HG02970 (cell line): Measurements from ENCODE around the gene ARMC9.
A peak's percentile ranks its signal among the peaks of the same experiment; 100 is the strongest.

ENCODE experiments used
- ATAC-seq: cut with Tn5 transposase; IDR thresholded peaks from one replicate; pipeline ENCODE4 v1.9.1; 2021; ENCODE audit warnings: mild to moderate bottlenecking, moderate library complexity, moderate number of reproducible peaks; ENCODE audit not compliant: unreplicated experiment, low FRiP score

The ARMC9 gene

GRCh38 chr2:231201475-231201814 lies 3.0 kb downstream of the ARMC9 start:
- ATAC-seq, result no peak

DNA sequence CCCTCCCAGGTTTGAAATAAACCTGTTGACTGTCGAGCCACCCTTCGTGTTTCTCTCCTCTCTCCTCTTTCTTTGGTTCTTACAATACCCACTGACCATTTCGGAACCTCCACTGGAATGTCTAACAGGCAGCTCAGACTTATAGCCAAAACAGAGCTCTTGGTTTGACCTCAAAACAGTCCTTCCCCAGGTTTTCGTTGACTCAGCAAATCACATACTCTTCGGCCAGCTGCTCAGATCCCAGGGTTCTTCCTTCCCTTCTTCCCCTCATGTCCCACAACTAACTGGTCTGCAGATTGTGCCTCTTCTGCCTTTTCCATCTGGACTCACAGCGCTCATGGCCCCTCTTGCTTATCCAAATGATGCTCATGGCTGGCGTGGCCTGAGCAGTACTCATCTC lies 4.7 kb downstream of the ARMC9 start:
- no peak for ATAC-seq

- no peak for ATAC-seq
Measured at GRCh38 chr2:231204146-231204545, 5.7 kb downstream of the ARMC9 start.

GRCh38 chr2:231204581-231204980 lies 6.2 kb downstream of the ARMC9 start:
- ATAC-seq, result no peak

GRCh38 chr2:231207734-231208133 lies 9.3 kb downstream of the ARMC9 start:
- ATAC-seq, result no peak

DNA sequence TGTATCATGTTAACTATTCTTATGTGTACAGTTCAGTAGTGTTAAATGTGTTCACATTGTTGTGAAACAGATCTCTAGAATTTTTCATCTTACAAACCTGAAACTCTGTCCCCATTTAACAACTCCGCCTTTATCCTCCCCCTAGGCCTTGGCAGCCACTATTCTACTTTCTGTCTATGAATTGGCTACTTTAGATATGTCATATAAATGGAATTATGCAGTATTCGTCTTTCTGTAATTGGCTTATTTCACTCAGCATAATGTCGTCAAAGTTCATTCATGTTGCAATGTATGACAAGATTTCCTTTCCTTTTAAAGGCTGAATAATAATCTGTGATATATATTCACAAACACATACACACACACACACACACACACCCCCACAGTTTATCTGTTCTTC lies 12.4 kb downstream of the ARMC9 start:
- no peak for ATAC-seq

GRCh38 chr2:231211486-231211885 lies 13.1 kb downstream of the ARMC9 start:
- ATAC-seq, result no peak

GRCh38 chr2:231212329-231212845 lies 14.0 kb downstream of the ARMC9 start:
- no peak for ATAC-seq

DNA sequence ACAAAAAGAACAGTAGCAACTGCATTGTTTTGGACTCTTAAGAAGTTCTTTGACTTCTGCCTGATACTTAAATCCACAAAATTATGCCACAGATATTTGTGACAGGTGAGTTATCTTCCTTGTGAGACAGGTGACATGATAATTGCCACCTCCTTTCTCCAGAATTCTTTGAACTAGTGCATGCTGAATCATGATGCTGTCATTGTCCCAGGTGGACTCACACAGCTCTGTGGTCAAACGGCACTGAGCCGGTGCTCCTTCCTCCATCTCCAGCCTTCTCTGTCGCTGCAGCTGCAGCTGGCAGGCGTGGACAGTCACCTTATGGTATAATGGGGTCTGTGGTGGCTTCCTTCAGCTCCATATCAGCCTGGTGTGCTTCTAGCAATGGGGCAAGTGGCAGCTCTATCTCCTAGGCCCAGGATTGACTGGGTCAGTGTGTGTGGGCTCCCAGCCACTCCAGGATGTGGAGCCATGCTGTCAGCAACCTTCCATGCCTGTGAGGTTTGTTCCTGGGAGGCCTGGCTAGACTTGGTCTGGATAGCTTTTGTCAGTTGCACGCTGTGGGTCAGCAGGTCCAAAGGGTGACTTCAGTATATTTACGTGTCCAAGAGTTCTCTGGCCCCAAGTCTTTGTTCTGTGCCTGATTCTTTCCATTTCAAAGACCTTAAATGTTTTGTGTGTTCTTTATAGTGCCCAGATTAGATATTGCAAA lies 15.7 kb downstream of the ARMC9 start:
- ATAC-seq, result no peak

- ATAC-seq, result no peak
Measured at GRCh38 chr2:231218366-231218765, 19.9 kb downstream of the ARMC9 start.

- no peak for ATAC-seq
Measured at GRCh38 chr2:231219289-231219688, 20.9 kb downstream of the ARMC9 start.

GRCh38 chr2:231221761-231222160 lies 23.3 kb downstream of the ARMC9 start:
- no peak for ATAC-seq

GRCh38 chr2:231222318-231223000 lies 24.0 kb downstream of the ARMC9 start:
- no peak for ATAC-seq

GRCh38 chr2:231223001-231223375 lies 24.6 kb downstream of the ARMC9 start:
- ATAC-seq, result no peak

GRCh38 chr2:231223458-231223976 lies 25.1 kb downstream of the ARMC9 start:
- ATAC-seq, result no peak

DNA sequence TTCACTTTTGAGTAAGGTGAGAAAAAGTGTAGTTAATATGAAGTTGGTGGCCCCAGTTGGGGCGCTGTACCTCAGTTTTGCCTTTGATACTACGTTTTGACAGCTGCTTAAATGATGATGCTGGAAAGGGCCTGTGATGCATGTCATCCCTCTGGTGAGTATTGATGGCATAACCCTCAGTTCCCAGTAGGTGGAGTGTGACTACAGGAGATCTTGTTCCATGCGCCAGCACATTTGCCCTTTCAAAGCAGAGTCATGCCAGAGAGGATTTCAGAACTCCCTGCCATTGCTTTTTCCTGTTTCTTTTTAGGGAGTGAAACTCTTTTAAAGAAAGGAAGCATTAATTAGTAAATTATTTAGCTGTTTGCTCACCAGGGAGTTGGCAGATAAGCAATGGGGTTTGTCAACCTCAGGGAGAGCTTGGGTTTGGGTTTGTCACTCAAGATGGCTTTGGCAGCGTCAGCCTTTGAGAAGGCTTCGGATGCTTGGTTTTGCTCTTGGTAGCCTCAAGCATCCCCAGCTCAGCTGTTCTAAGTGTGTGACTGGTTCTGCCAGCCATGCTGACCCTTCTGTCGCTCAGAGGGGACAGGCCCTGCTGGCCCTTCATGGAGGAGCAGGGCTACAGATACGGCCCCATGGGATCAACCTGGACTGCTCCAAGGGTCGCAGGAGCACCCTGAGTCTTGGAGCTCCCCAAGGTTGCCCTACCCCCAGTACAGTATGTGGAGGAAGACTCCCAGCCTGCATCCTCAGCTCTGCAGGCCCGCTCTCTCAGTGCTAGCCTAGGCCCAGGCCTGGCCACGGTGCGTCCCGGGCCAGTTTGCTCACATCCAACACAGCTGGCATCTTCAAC lies 29.1 kb downstream of the ARMC9 start:
- peak; percentile 43 for ATAC-seq

DNA sequence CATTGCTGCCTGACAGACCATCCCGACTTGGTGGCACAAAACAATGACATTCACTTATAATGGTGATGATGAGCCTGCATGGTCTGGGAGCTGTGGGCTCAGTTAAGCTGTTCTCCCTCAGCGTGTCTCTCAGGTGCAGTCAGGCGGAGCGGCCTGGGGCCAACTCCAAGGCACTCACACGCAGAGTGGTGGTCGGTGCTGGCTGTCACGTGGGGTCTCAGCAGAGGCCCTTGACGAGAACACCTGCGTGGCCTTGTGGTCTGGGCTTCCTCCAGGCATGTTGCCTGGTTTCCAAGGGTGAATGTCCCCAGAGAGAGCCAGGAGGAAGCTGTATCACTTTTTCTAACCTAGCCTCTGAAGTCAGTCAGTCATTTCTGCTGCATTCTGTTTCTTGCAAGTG lies 29.8 kb downstream of the ARMC9 start:
- peak; percentile 71 for ATAC-seq

DNA sequence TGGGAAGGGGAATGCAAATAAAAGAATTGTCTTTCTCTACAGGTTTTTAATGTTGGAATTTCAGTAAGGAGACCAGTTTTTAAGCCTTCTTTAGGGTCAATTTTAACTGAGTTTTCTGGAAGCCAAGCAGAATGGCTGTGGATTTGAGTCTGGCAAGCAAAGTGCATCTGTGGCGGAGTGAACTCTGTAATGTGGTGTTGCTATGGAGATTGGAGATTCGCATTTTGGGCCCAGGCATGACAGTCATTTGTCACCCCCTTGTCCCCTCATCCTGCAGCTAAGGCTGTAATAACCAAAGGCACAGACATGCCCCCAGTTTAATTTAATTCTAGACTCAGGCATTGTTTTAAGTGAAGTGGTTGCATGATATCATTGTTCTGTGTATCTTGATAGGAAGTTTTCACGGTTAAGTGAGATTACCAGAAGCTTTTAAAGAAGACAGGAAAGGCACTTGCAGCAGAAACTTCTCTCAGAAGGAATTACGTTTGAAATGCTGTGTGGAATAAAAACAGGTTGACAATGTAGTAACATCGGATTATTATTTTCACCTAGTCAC lies 30.6 kb downstream of the ARMC9 start:
- ATAC-seq, result no peak

- no peak for ATAC-seq
Measured at GRCh38 chr2:231235217-231235616, 36.8 kb downstream of the ARMC9 start.

GRCh38 chr2:231238689-231239088 lies 40.3 kb downstream of the ARMC9 start:
- no peak for ATAC-seq

DNA sequence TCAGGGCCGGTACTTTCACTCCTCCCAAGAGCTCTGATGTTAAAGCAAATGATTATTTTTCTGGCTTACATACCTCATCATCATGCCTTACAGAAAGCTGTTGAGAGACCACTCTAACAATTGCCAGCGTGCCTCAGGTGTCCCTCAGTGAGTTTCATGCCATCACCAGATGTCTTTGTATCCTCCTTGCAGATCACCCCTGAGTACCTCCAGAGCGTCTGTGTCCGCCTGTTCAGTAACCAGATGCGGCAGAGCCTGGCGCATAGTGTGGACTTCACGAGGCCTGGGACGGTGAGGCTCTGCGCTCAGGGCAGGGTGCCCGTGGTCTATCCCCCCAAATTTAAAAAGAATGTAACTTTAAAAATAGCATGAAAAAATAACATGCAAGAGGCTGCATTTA lies 41.3 kb downstream of the ARMC9 start:
- no peak for ATAC-seq
